ENCODE measurements around the gene GRK7. TPM values are rescaled to one million over a fixed set of nuclear protein-coding genes. Genes with fewer than 3 reads are reported as not detected.

GRK7 gene
- total RNA-seq = 0.12 TPM
- long read RNA-seq, partial matches to known transcripts = 0 of 1 reads
- long read RNA-seq, other reads (novel, unspliced or antisense) = 1 of 1 reads

GRCh38 chr3:141763088-141763750 is at the start of gene GRK7:
Gene GRK7, plus strand, starts transcription at chr3:141763408. Its CDS starts 14,877 bp downstream, at chr3:141778285.
- DNase-seq (no peak), ATAC-seq (no peak)
- H3K9me3 ChIP-seq = no peaks in the 10 kb centered on the region
- H3K4me3 ChIP-seq = no peak within 1 kb of the TSS
- no peaks in the 10 kb centered on the region for H3K27me3 ChIP-seq
- no peak within 1 kb of the TSS for H3K27ac ChIP-seq
- no peak for TF ChIP-seq CTCF (IDR thresholded peaks at IDR 0.05)
- no peaks in the 10 kb centered on the region for H3K36me3 ChIP-seq
- intact Hi-C loops (cut with DNase I) = no loop called here
- no peaks in the 10 kb centered on the region for H3K4me1 ChIP-seq

- Histone ChIP-seq H3K4me3 (no peak overlapping the region), H3K36me3 (no peaks in the 10 kb centered on the region), H3K27ac (no peak overlapping the region), H3K4me1 (peaks cover 7% of the 10 kb centered on the region), H3K9me3 (no peaks in the 10 kb centered on the region), H3K27me3 (no peaks in the 10 kb centered on the region)
- DNase-seq (no peak), ATAC-seq (no peak)
- no peak for TF ChIP-seq CTCF (IDR thresholded peaks at IDR 0.05)
- intact Hi-C loops (cut with DNase I) = no loop called here
Measured at GRCh38 chr3:141714671-141715070, 48.5 kb upstream of the GRK7 start.

- no peaks in the 10 kb centered on the region for H3K9me3 ChIP-seq
- no peak for TF ChIP-seq CTCF (IDR thresholded peaks at IDR 0.05)
- no peaks in the 10 kb centered on the region for H3K27me3 ChIP-seq
- H3K27ac ChIP-seq = no peak overlapping the region
- H3K4me1 ChIP-seq = no peaks in the 10 kb centered on the region
- intact Hi-C loops (cut with DNase I) = no loop called here
- DNase-seq (no peak), ATAC-seq (no peak)
- H3K4me3 ChIP-seq = no peak overlapping the region
- no peaks in the 10 kb centered on the region for H3K36me3 ChIP-seq
Measured at GRCh38 chr3:141722081-141722480, 41.1 kb upstream of the GRK7 start.

GRCh38 chr3:141722648-141723047 is 40.6 kb upstream of the GRK7 start:
- no peak for TF ChIP-seq CTCF (IDR thresholded peaks at IDR 0.05)
- ATAC-seq (no peak), DNase-seq (no peak)
- no peaks in the 10 kb centered on the region for H3K4me1 ChIP-seq
- no peaks in the 10 kb centered on the region for H3K27me3 ChIP-seq
- no peak overlapping the region for H3K27ac ChIP-seq
- no peaks in the 10 kb centered on the region for H3K9me3 ChIP-seq
- intact Hi-C loops (cut with DNase I) = no loop called here
- no peak overlapping the region for H3K4me3 ChIP-seq
- no peaks in the 10 kb centered on the region for H3K36me3 ChIP-seq

- H3K27ac ChIP-seq = no peak overlapping the region
- H3K27me3 ChIP-seq = no peaks in the 10 kb centered on the region
- ATAC-seq = no peak
- no peak for DNase-seq
- no peaks in the 10 kb centered on the region for H3K36me3 ChIP-seq
- TF ChIP-seq CTCF (IDR thresholded peaks at IDR 0.05) = no peak
- intact Hi-C loops (cut with DNase I) = no loop called here
- no peaks in the 10 kb centered on the region for H3K4me1 ChIP-seq
- H3K9me3 ChIP-seq = no peaks in the 10 kb centered on the region
- no peak overlapping the region for H3K4me3 ChIP-seq
Measured at GRCh38 chr3:141723255-141723654, 40.0 kb upstream of the GRK7 start.

- no peaks in the 10 kb centered on the region for H3K27me3 ChIP-seq
- intact Hi-C loops (cut with DNase I) = no loop called here
- no peak overlapping the region for H3K4me3 ChIP-seq
- H3K27ac ChIP-seq = no peak overlapping the region
- ATAC-seq (no peak), DNase-seq (no peak)
- H3K9me3 ChIP-seq = no peaks in the 10 kb centered on the region
- no peak for TF ChIP-seq CTCF (IDR thresholded peaks at IDR 0.05)
- H3K4me1 ChIP-seq = no peaks in the 10 kb centered on the region
- H3K36me3 ChIP-seq = no peaks in the 10 kb centered on the region
Measured at GRCh38 chr3:141724186-141724585, 39.0 kb upstream of the GRK7 start.

Measured in upper lobe of right lung (tissue), 1 donor.